Neural cell (in vitro differentiated cells): Measurements from ENCODE around the gene CTSZ. TPM values are rescaled to one million over a fixed set of nuclear protein-coding genes. Genes with fewer than 3 reads are reported as not detected.

Source experiments
- H2AFZ ChIP-seq: fragments of 200-600, 300-800 bp; sonication (generic), shearing (Covaris generic); 2 replicates; pipeline ENCODE4 v1.6.0; 2014; ENCODE audit warnings: low read depth, mild to moderate bottlenecking, antibody characterized with exemption, low read length, moderate library complexity
- H3F3A ChIP-seq: fragments of 200-600 bp; shearing (Covaris generic); 2 replicates; pipeline ENCODE4 v1.6.1; 2016; ENCODE audit warnings: mild to moderate bottlenecking, moderate library complexity, mixed read lengths, antibody characterized with exemption, low read length; ENCODE audit not compliant: insufficient read depth, poor library complexity, severe bottlenecking
- H3K27ac ChIP-seq: fragments of 200-600, 300-800 bp; sonication (generic), shearing (Covaris generic); 2 replicates; pipeline ENCODE4 v1.5.1; 2014; ENCODE audit warnings: mild to moderate bottlenecking, low read length, moderate library complexity
- H3K27me3 ChIP-seq: fragments of 300-800, 200-600 bp; sonication (generic), shearing (Covaris generic); 2 replicates; pipeline ENCODE4 v1.6.0; 2014; ENCODE audit warnings: mild to moderate bottlenecking, low read depth, low read length, moderate library complexity; ENCODE audit not compliant: insufficient read depth
- H3K36me3 ChIP-seq: fragments of 300-800, 200-600 bp; sonication (generic), shearing (Covaris generic); 2 replicates; pipeline ENCODE4 v1.5.1; 2014; ENCODE audit warnings: mild to moderate bottlenecking, antibody characterized with exemption, low read length, moderate library complexity; ENCODE audit not compliant: insufficient read depth
- H3K4me2 ChIP-seq: fragments of 300-800, 200-600 bp; sonication (generic), shearing (Covaris generic); 2 replicates; pipeline ENCODE4 v1.6.0; 2014; ENCODE audit warnings: mild to moderate bottlenecking, low read length
- H3K4me3 ChIP-seq: fragments of 300-800, 200-600 bp; sonication (generic), shearing (Covaris generic); 2 replicates; pipeline ENCODE4 v1.5.1; 2014; ENCODE audit warnings: mild to moderate bottlenecking, low read length, moderate library complexity
- H3K79me2 ChIP-seq: fragments of 200-600 bp; shearing (Covaris generic); replicated peaks from 2 replicates; pipeline ENCODE4 v1.6.0; 2014; ENCODE audit warnings: mild to moderate bottlenecking, low read length, moderate library complexity; ENCODE audit not compliant: insufficient read depth
- H3K9ac ChIP-seq: fragments of 300-800, 200-600 bp; sonication (generic), shearing (Covaris generic); 2 replicates; pipeline ENCODE4 v1.6.1; 2016; ENCODE audit warnings: mild to moderate bottlenecking, low read length, mixed read lengths
- H3K9me2 ChIP-seq: fragments of 200-600 bp; shearing (Covaris generic); 2 replicates; pipeline ENCODE4 v1.6.1; 2016; ENCODE audit warnings: mild to moderate bottlenecking, low read length, mixed read lengths; ENCODE audit not compliant: insufficient read depth
- H3K9me3 ChIP-seq: fragments of 200-600, 300-800 bp; sonication (generic), shearing (Covaris generic); 2 replicates; pipeline ENCODE4 v1.6.1; 2016; ENCODE audit warnings: mild to moderate bottlenecking, mixed run types, low read length, moderate library complexity, mixed read lengths
- H4K20me1 ChIP-seq: fragments of 200-600 bp; shearing (Covaris generic); 2 replicates; pipeline ENCODE4 v1.6.1; 2016; ENCODE audit warnings: mild to moderate bottlenecking, mixed run types; ENCODE audit not compliant: insufficient read depth
- CTCF ChIP-seq: fragments of 450-650 bp; IDR thresholded peaks from 2 replicates; pipeline ENCODE4 v1.5.1; 2014; ENCODE audit warnings: antibody characterized with exemption, mild to moderate bottlenecking, moderate library complexity; ENCODE audit not compliant: poor library complexity, severe bottlenecking
- EP300 ChIP-seq: fragments of 450-650 bp; conservative IDR thresholded peaks from 2 replicates; pipeline ENCODE4 v1.6.1; 2014; ENCODE audit warnings: antibody characterized with exemption, mild to moderate bottlenecking, moderate library complexity; ENCODE audit not compliant: poor library complexity, severe bottlenecking
- EZH2 ChIP-seq: fragments of 200-600, 300-800 bp; shearing (Covaris generic), sonication (generic); IDR thresholded peaks from 2 replicates; pipeline ENCODE4 v1.6.1; 2014; ENCODE audit warnings: antibody characterized with exemption, low read length, borderline replicate concordance, mild to moderate bottlenecking; ENCODE audit not compliant: insufficient read depth, poor library complexity, severe bottlenecking
- MXI1 ChIP-seq: fragments of 450-650 bp; conservative IDR thresholded peaks from 2 replicates; pipeline ENCODE4 v1.6.1; 2014; ENCODE audit warnings: antibody characterized with exemption, mild to moderate bottlenecking; ENCODE audit not compliant: poor library complexity, severe bottlenecking
- POLR2AphosphoS5 ChIP-seq: IDR thresholded peaks from 2 replicates; pipeline ENCODE4 v1.6.1; 2012
- RAD21 ChIP-seq: fragments of 450-650 bp; conservative IDR thresholded peaks from 2 replicates; pipeline ENCODE4 v1.6.1; 2014; ENCODE audit warnings: antibody characterized with exemption, mild to moderate bottlenecking, moderate library complexity
- REST ChIP-seq: IDR thresholded peaks from 2 replicates; pipeline ENCODE4 v1.6.1; 2012; ENCODE audit warnings: borderline replicate concordance
- SMC3 ChIP-seq: fragments of 450-650 bp; conservative IDR thresholded peaks from 2 replicates; pipeline ENCODE4 v1.6.1; 2014; ENCODE audit warnings: antibody characterized with exemption, mild to moderate bottlenecking, moderate library complexity; ENCODE audit not compliant: poor library complexity
- TAF1 ChIP-seq: IDR thresholded peaks from 2 replicates; pipeline ENCODE4 v1.6.1; 2012; ENCODE audit warnings: low read depth
- polyA plus RNA-seq: library from polyadenylated mRNA; depleted of rRNA; stranded (reverse); fragments of >200 nt; gene quantifications from 2 replicates; pipeline ENCODE4 v1.2.3, GENCODE V29; 2014

Gene CTSZ
- polyA plus RNA-seq, 1 donor from 2014 or later, result 0.31 TPM

- Histone ChIP-seq H3K27ac (no peak overlapping the region), H2AFZ (no peak overlapping the region), H3K36me3 (no peaks in the 10 kb centered on the region), H3K4me2 (no peak overlapping the region), H3F3A (no peaks in the 10 kb centered on the region), H3K9me3 (no peaks in the 10 kb centered on the region), H3K9me2 (no peaks in the 10 kb centered on the region), H3K4me3 (no peak overlapping the region), H3K79me2 (no peaks in the 10 kb centered on the region), H4K20me1 (no peaks in the 10 kb centered on the region), H3K9ac (no peak overlapping the region), H3K27me3 (no peaks in the 10 kb centered on the region)
- TF ChIP-seq MXI1 (no peak), POLR2AphosphoS5 (no peak), EZH2 (no peak), EP300 (no peak)
Measured at GRCh38 chr20:59039233-59039632, 32.2 kb upstream of the CTSZ start.

- Histone ChIP-seq H3K9me3 (no peaks in the 10 kb centered on the region), H3F3A (no peaks in the 10 kb centered on the region), H3K4me2 (no peak overlapping the region), H3K9ac (no peak overlapping the region), H3K36me3 (no peaks in the 10 kb centered on the region), H3K9me2 (no peaks in the 10 kb centered on the region), H3K4me3 (no peak overlapping the region), H3K27ac (no peak overlapping the region), H3K27me3 (no peaks in the 10 kb centered on the region), H3K79me2 (no peaks in the 10 kb centered on the region), H4K20me1 (no peaks in the 10 kb centered on the region), H2AFZ (no peak overlapping the region)
- TF ChIP-seq CTCF, result no peak
- no peak for TF ChIP-seq SMC3
- TF ChIP-seq REST, result no peak
- TF ChIP-seq RAD21, result no peak
- no peak for TF ChIP-seq POLR2AphosphoS5
Measured at GRCh38 chr20:59037386-59037785, 30.3 kb upstream of the CTSZ start.

- Histone ChIP-seq H4K20me1 (no peaks in the 10 kb centered on the region), H3K36me3 (no peaks in the 10 kb centered on the region), H3K79me2 (peaks cover 12% of the 10 kb centered on the region), H3K9me2 (no peaks in the 10 kb centered on the region), H3F3A (no peaks in the 10 kb centered on the region), H3K27me3 (no peaks in the 10 kb centered on the region), H2AFZ (no peak overlapping the region), H3K9ac (no peak overlapping the region), H3K4me3 (no peak overlapping the region), H3K9me3 (no peaks in the 10 kb centered on the region), H3K27ac (no peak overlapping the region), H3K4me2 (no peak overlapping the region)
- TF ChIP-seq EZH2 (no peak), EP300 (no peak), REST (no peak), CTCF (no peak), MXI1 (no peak), TAF1 (no peak), POLR2AphosphoS5 (no peak), SMC3 (no peak), RAD21 (no peak)
Measured at GRCh38 chr20:59035381-59035780, 28.3 kb upstream of the CTSZ start.
